Measurements from ENCODE around the gene CMSS1. TPM values are rescaled to one million over a fixed set of nuclear protein-coding genes. Genes with fewer than 3 reads are reported as not detected.

Gene CMSS1
- total RNA-seq, 2 donors from 2014 or later: 18.9 to 20.4 TPM

GRCh38 chr3:99915906-99916432 is 98.3 kb downstream of the CMSS1 start:
- no peaks in the 10 kb centered on the region for H3K9me3 ChIP-seq (ENCODE audit: control insufficient read depth, low read length, poor library complexity, severe bottlenecking)
- Mint-ChIP-seq H3K27me3 (no peaks in the 10 kb centered on the region), H3K27ac (no peak overlapping the region), H3K36me3 (ENCODE audit: low read depth) (peaks cover 2% of the 10 kb centered on the region), H3K4me1 (peaks cover 4% of the 10 kb centered on the region), H3K4me3 (no peak overlapping the region)
- ATAC-seq: no peak
- DNase-seq: no peak

GRCh38 chr3:99918715-99919114 is 101.1 kb downstream of the CMSS1 start:
- no peak for DNase-seq
- H3K27me3 Mint-ChIP-seq: no peaks in the 10 kb centered on the region
- H3K4me3 Mint-ChIP-seq: no peak overlapping the region
- peaks cover 2% of the 10 kb centered on the region for H3K4me1 Mint-ChIP-seq
- H3K36me3 Mint-ChIP-seq (ENCODE audit: low read depth): no peaks in the 10 kb centered on the region
- H3K9me3 ChIP-seq (ENCODE audit: control insufficient read depth, low read length, poor library complexity, severe bottlenecking): no peaks in the 10 kb centered on the region
- H3K27ac Mint-ChIP-seq: no peak overlapping the region
- ATAC-seq: no peak

- H3K36me3 Mint-ChIP-seq (ENCODE audit: low read depth): no peaks in the 10 kb centered on the region
- H3K4me1 Mint-ChIP-seq: peaks cover 2% of the 10 kb centered on the region
- no peak overlapping the region for H3K4me3 Mint-ChIP-seq
- H3K27ac Mint-ChIP-seq: no peak overlapping the region
- DNase-seq (no peak), ATAC-seq (no peak)
- H3K27me3 Mint-ChIP-seq: no peaks in the 10 kb centered on the region
- H3K9me3 ChIP-seq (ENCODE audit: control insufficient read depth, low read length, poor library complexity, severe bottlenecking): no peaks in the 10 kb centered on the region
These were observed 102.0 kb downstream of the CMSS1 start for GRCh38 chr3:99919694-99920093.

- H3K27me3 Mint-ChIP-seq: no peaks in the 10 kb centered on the region
- H3K4me3 Mint-ChIP-seq: no peak overlapping the region
- no peaks in the 10 kb centered on the region for H3K36me3 Mint-ChIP-seq (ENCODE audit: low read depth)
- no peak overlapping the region for H3K27ac Mint-ChIP-seq
- peaks cover 5% of the 10 kb centered on the region for H3K4me1 Mint-ChIP-seq
- ATAC-seq (no peak), DNase-seq (no peak)
- no peaks in the 10 kb centered on the region for H3K9me3 ChIP-seq (ENCODE audit: control insufficient read depth, low read length, poor library complexity, severe bottlenecking)
These were observed 103.1 kb downstream of the CMSS1 start for GRCh38 chr3:99920481-99921376.

GRCh38 chr3:99921377-99921695 is 103.7 kb downstream of the CMSS1 start:
- DNase-seq: no peak
- H3K9me3 ChIP-seq (ENCODE audit: control insufficient read depth, low read length, poor library complexity, severe bottlenecking): no peaks in the 10 kb centered on the region
- H3K27me3 Mint-ChIP-seq: no peaks in the 10 kb centered on the region
- H3K36me3 Mint-ChIP-seq (ENCODE audit: low read depth): no peaks in the 10 kb centered on the region
- H3K27ac Mint-ChIP-seq: no peak overlapping the region
- peaks cover 5% of the 10 kb centered on the region for H3K4me1 Mint-ChIP-seq
- no peak for ATAC-seq
- no peak overlapping the region for H3K4me3 Mint-ChIP-seq

GRCh38 chr3:99921986-99922385 is 104.3 kb downstream of the CMSS1 start:
- no peak overlapping the region for H3K27ac Mint-ChIP-seq
- no peak for DNase-seq
- no peaks in the 10 kb centered on the region for H3K27me3 Mint-ChIP-seq
- H3K4me3 Mint-ChIP-seq: no peak overlapping the region
- no peaks in the 10 kb centered on the region for H3K36me3 Mint-ChIP-seq (ENCODE audit: low read depth)
- ATAC-seq: no peak
- peaks cover 5% of the 10 kb centered on the region for H3K4me1 Mint-ChIP-seq
- no peaks in the 10 kb centered on the region for H3K9me3 ChIP-seq (ENCODE audit: control insufficient read depth, low read length, poor library complexity, severe bottlenecking)

- no peak for DNase-seq
- no peaks in the 10 kb centered on the region for H3K27me3 Mint-ChIP-seq
- no peaks in the 10 kb centered on the region for H3K36me3 Mint-ChIP-seq (ENCODE audit: low read depth)
- no peak overlapping the region for H3K4me3 Mint-ChIP-seq
- peaks cover 5% of the 10 kb centered on the region for H3K4me1 Mint-ChIP-seq
- ATAC-seq: no peak
- no peaks in the 10 kb centered on the region for H3K9me3 ChIP-seq (ENCODE audit: control insufficient read depth, low read length, poor library complexity, severe bottlenecking)
- H3K27ac Mint-ChIP-seq: no peak overlapping the region
These were observed 106.2 kb downstream of the CMSS1 start for GRCh38 chr3:99923873-99924272.

GRCh38 chr3:99925584-99926230 is 108.0 kb downstream of the CMSS1 start:
- no peaks in the 10 kb centered on the region for H3K9me3 ChIP-seq (ENCODE audit: control insufficient read depth, low read length, poor library complexity, severe bottlenecking)
- H3K4me3 Mint-ChIP-seq: no peak overlapping the region
- no peak for DNase-seq
- no peak for ATAC-seq
- H3K36me3 Mint-ChIP-seq (ENCODE audit: low read depth): no peaks in the 10 kb centered on the region
- no peaks in the 10 kb centered on the region for H3K27me3 Mint-ChIP-seq
- peaks cover 7% of the 10 kb centered on the region for H3K4me1 Mint-ChIP-seq
- H3K27ac Mint-ChIP-seq: no peak overlapping the region

GRCh38 chr3:99927671-99928457 is 110.2 kb downstream of the CMSS1 start:
- ATAC-seq (no peak), DNase-seq (no peak)
- Mint-ChIP-seq H3K4me1 (peaks cover 7% of the 10 kb centered on the region), H3K36me3 (ENCODE audit: low read depth) (no peaks in the 10 kb centered on the region), H3K27me3 (no peaks in the 10 kb centered on the region), H3K27ac (no peak overlapping the region), H3K4me3 (no peak overlapping the region)
- no peaks in the 10 kb centered on the region for H3K9me3 ChIP-seq (ENCODE audit: control insufficient read depth, low read length, poor library complexity, severe bottlenecking)

- no peaks in the 10 kb centered on the region for H3K9me3 ChIP-seq (ENCODE audit: control insufficient read depth, low read length, poor library complexity, severe bottlenecking)
- Mint-ChIP-seq H3K27ac (no peak overlapping the region), H3K36me3 (ENCODE audit: low read depth) (no peaks in the 10 kb centered on the region), H3K4me1 (peaks cover 7% of the 10 kb centered on the region), H3K27me3 (no peaks in the 10 kb centered on the region), H3K4me3 (no peak overlapping the region)
- DNase-seq: no peak
- ATAC-seq: no peak
These were observed 111.4 kb downstream of the CMSS1 start for GRCh38 chr3:99928771-99929744.

GRCh38 chr3:99929745-99930139 is 112.1 kb downstream of the CMSS1 start:
- Mint-ChIP-seq H3K36me3 (ENCODE audit: low read depth) (no peaks in the 10 kb centered on the region), H3K4me3 (no peak overlapping the region), H3K27me3 (no peaks in the 10 kb centered on the region), H3K27ac (no peak overlapping the region), H3K4me1 (peaks cover 6% of the 10 kb centered on the region)
- ATAC-seq (no peak), DNase-seq (no peak)
- no peaks in the 10 kb centered on the region for H3K9me3 ChIP-seq (ENCODE audit: control insufficient read depth, low read length, poor library complexity, severe bottlenecking)

GRCh38 chr3:99931059-99931458 is 113.4 kb downstream of the CMSS1 start:
- Mint-ChIP-seq H3K4me1 (peaks cover 4% of the 10 kb centered on the region), H3K27me3 (no peaks in the 10 kb centered on the region), H3K4me3 (no peak overlapping the region), H3K27ac (no peak overlapping the region), H3K36me3 (ENCODE audit: low read depth) (no peaks in the 10 kb centered on the region)
- DNase-seq (no peak), ATAC-seq (no peak)
- H3K9me3 ChIP-seq (ENCODE audit: control insufficient read depth, low read length, poor library complexity, severe bottlenecking): no peaks in the 10 kb centered on the region
